Ishikawa (cell line): ENCODE data around the gene CWC27.

Source experiments
- CEBPB ChIP-seq: IDR thresholded peaks from 2 replicates; pipeline ENCODE4 v1.6.1; 2012
- CREB1 ChIP-seq: IDR thresholded peaks from 2 replicates; pipeline ENCODE4 v1.6.1; 2012; ENCODE audit warnings: low read depth
- EGR1 ChIP-seq: IDR thresholded peaks from 2 replicates; pipeline ENCODE4 v1.6.1; 2012
- EP300 ChIP-seq: IDR thresholded peaks from 2 replicates; pipeline ENCODE4 v1.6.1; 2012; ENCODE audit warnings: borderline replicate concordance
- FOXM1 ChIP-seq: IDR thresholded peaks from 2 replicates; pipeline ENCODE4 v1.6.1; 2012; ENCODE audit warnings: low read depth, borderline replicate concordance
- NFIC ChIP-seq: IDR thresholded peaks from 2 replicates; pipeline ENCODE4 v1.6.1; 2012
- RAD21 ChIP-seq: IDR thresholded peaks from 2 replicates; pipeline ENCODE4 v1.6.1; 2012; ENCODE audit warnings: low read depth
- TAF1 ChIP-seq: IDR thresholded peaks from 2 replicates; pipeline ENCODE4 v1.6.1; 2012; ENCODE audit warnings: low read depth, mild to moderate bottlenecking
- TCF12 ChIP-seq: IDR thresholded peaks from 2 replicates; pipeline ENCODE4 v1.6.1; 2012; ENCODE audit warnings: low read depth
- TEAD4 ChIP-seq: IDR thresholded peaks from 2 replicates; pipeline ENCODE4 v1.6.1; 2012
- YY1 ChIP-seq: IDR thresholded peaks from 2 replicates; pipeline ENCODE4 v1.6.1; 2012; ENCODE audit warnings: low read depth
- ZBTB7A ChIP-seq: IDR thresholded peaks from 2 replicates; pipeline ENCODE4 v1.6.1; 2012; ENCODE audit warnings: low read depth
- TF ChIP-seq, protein P1 (sequence below): IDR thresholded peaks from 2 replicates; pipeline ENCODE4 v1.6.1; 2012
- TF ChIP-seq, protein P2 (sequence below): IDR thresholded peaks from 2 replicates; pipeline ENCODE4 v1.6.1; 2012; ENCODE audit warnings: low read depth, mild to moderate bottlenecking
- TF ChIP-seq, protein P3 (sequence below): IDR thresholded peaks from 2 replicates; pipeline ENCODE4 v1.6.1; 2012

The CWC27 gene

DNA sequence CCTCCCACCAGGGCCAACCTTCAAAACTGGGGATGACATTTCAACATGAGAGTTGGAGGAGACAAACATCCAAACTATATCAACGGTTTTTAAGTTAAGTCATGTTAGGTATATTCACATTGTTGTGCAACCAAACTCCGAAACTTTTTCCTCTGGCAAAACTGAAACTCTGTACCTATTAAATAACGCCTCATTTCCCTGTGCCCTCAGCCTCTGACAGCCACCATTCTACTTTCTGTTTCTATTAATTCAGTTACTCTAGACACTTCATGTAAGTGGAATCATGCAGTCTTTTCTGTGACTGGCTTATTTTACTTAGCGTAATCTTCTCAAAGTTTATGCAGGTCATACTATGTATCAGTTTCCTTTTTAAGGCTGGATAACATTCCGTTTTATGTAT lies 85.0 kb downstream of the CWC27 start:
- no peak for TF ChIP-seq TAF1

DNA sequence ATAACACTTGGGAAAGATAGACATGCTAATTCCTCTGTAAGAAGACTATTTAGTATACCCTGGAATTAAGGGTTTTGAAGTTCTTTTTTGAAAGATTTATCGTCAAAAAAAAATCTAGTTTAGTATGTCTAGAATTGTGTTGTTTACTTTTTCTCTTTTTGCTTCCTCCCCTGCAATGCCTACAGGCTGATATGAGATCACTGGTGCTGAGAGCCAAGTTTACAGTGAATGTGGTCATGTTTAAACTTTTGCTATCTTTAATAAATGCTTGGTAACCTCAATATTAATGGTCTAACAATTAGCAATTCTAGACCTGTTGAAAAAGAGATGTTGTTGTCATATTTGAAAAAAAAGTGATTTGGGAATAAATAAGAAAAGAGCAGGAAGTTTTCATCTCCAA lies 86.1 kb downstream of the CWC27 start:
- TF ChIP-seq, protein P1, sequence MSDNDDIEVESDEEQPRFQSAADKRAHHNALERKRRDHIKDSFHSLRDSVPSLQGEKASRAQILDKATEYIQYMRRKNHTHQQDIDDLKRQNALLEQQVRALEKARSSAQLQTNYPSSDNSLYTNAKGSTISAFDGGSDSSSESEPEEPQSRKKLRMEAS = no peak
- TF ChIP-seq CREB1 (no peak), YY1 (no peak), TEAD4 (no peak), ZBTB7A (no peak), NFIC (no peak), CEBPB (no peak), FOXM1 (no peak), EGR1 (no peak), TAF1 (no peak), EP300 (no peak), TCF12 (no peak), RAD21 (no peak)
- TF ChIP-seq, protein P2, sequence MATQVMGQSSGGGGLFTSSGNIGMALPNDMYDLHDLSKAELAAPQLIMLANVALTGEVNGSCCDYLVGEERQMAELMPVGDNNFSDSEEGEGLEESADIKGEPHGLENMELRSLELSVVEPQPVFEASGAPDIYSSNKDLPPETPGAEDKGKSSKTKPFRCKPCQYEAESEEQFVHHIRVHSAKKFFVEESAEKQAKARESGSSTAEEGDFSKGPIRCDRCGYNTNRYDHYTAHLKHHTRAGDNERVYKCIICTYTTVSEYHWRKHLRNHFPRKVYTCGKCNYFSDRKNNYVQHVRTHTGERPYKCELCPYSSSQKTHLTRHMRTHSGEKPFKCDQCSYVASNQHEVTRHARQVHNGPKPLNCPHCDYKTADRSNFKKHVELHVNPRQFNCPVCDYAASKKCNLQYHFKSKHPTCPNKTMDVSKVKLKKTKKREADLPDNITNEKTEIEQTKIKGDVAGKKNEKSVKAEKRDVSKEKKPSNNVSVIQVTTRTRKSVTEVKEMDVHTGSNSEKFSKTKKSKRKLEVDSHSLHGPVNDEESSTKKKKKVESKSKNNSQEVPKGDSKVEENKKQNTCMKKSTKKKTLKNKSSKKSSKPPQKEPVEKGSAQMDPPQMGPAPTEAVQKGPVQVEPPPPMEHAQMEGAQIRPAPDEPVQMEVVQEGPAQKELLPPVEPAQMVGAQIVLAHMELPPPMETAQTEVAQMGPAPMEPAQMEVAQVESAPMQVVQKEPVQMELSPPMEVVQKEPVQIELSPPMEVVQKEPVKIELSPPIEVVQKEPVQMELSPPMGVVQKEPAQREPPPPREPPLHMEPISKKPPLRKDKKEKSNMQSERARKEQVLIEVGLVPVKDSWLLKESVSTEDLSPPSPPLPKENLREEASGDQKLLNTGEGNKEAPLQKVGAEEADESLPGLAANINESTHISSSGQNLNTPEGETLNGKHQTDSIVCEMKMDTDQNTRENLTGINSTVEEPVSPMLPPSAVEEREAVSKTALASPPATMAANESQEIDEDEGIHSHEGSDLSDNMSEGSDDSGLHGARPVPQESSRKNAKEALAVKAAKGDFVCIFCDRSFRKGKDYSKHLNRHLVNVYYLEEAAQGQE = no peak
- TF ChIP-seq, protein P3, sequence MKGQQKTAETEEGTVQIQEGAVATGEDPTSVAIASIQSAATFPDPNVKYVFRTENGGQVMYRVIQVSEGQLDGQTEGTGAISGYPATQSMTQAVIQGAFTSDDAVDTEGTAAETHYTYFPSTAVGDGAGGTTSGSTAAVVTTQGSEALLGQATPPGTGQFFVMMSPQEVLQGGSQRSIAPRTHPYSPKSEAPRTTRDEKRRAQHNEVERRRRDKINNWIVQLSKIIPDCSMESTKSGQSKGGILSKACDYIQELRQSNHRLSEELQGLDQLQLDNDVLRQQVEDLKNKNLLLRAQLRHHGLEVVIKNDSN = no peak

DNA sequence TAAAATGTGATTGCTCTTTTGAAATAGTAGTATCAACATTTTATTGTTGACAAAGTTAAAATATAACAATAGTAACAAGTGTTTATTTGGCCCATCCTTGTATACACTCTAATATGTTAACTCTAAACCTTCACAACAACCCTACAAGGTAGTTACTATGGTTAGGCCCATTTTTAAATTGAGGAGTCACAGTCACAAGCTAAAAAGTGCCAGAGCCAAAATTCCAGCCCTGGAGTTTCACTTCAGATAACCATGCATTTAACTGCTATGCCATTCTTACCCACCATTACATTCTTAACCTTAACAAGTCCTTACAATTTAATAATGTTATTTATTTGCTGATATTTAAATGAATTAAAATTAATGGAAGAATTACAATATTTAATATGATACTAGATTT lies 91.2 kb downstream of the CWC27 start:
- TF ChIP-seq TEAD4 (no peak), CREB1 (no peak), ZBTB7A (no peak), EP300 (no peak), EGR1 (no peak), CEBPB (no peak), TCF12 (no peak), TAF1 (no peak), YY1 (no peak)
- TF ChIP-seq, protein P2 = no peak
- TF ChIP-seq, protein P3 = no peak

DNA sequence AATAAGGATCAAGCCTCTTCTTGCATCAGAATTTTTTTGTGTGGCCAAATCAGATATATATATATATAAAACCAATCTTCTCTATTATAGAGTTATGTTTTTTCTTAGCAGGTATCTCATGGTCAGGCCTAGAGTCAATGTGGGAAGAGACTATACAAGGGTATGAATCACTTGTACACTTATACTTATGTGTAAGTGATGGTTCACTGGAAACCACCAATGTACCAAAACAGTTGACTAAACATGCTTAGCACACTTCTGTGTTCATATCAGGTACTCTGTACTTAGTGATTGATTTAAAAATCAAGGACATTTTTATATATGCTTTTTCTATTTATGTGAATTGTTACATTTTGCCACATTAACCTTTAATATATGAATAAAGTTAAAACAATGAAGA lies 92.6 kb downstream of the CWC27 start:
- TF ChIP-seq TAF1 (no peak), NFIC (no peak), FOXM1 (no peak), CREB1 (no peak), RAD21 (no peak), EP300 (no peak), TEAD4 (no peak), EGR1 (no peak), CEBPB (no peak), TCF12 (no peak), YY1 (no peak), ZBTB7A (no peak)
- TF ChIP-seq, protein P2 = no peak
- TF ChIP-seq, protein P1 = no peak
- TF ChIP-seq, protein P3 = no peak

DNA sequence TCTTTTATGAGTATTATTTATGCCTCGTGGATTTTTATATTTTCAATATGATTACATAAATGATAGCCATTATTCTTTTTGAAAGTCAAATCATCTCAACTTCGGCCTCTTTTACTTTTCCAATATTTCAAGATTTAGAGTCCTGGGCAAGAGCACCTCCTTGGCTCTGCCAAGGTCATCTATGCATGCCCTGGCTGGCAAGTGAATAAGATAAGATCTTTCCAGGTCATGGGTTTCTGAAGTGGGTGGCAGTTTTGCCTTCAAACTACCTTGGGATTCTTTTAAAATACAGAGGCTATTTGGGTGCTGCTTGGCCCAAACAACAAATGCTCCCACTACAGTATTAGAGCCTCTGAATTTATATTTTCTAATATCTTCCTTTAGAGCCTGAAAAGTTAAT lies 95.4 kb downstream of the CWC27 start:
- TF ChIP-seq CEBPB (no peak), RAD21 (no peak), FOXM1 (no peak), CREB1 (no peak), TCF12 (no peak), TEAD4 (no peak), YY1 (no peak), EP300 (no peak)
- TF ChIP-seq, protein P2 = no peak
- TF ChIP-seq, protein P3 = no peak
- TF ChIP-seq, protein P1 = no peak
